ENCODE measurements around the gene COL4A2. TPM values are rescaled to one million over a fixed set of nuclear protein-coding genes. Genes with fewer than 3 reads are reported as not detected.
A peak's percentile ranks its signal among the peaks of the same experiment; 100 is the strongest.

COL4A2 gene
- total RNA-seq, 1 donor from 2014 or later, result 1,414 TPM

- Mint-ChIP-seq H3K9me3 (ENCODE audit: unreplicated experiment) (no peaks in the 10 kb centered on the region), H3K4me3 (ENCODE audit: unreplicated experiment) (peak overlapping the region; percentile 29), H3K4me1 (ENCODE audit: low read depth, unreplicated experiment) (peaks cover 89% of the 10 kb centered on the region), H3K27me3 (ENCODE audit: low read depth, unreplicated experiment) (no peaks in the 10 kb centered on the region), H3K36me3 (ENCODE audit: low read depth, unreplicated experiment) (peaks cover 46% of the 10 kb centered on the region), H3K27ac (ENCODE audit: unreplicated experiment) (peak overlapping the region; percentile 76)
- peak overlapping the region; percentile 84 for H3K9ac ChIP-seq (ENCODE audit: low read length)
- H3K9me3 ChIP-seq (ENCODE audit: insufficient read depth, low read depth, low read length), result no peaks in the 10 kb centered on the region
- no peaks in the 10 kb centered on the region for H4K20me1 ChIP-seq (ENCODE audit: insufficient read depth, low read length)
- H3K27me3 ChIP-seq (ENCODE audit: insufficient read depth, low read length), result no peaks in the 10 kb centered on the region
- TF ChIP-seq, protein P1, sequence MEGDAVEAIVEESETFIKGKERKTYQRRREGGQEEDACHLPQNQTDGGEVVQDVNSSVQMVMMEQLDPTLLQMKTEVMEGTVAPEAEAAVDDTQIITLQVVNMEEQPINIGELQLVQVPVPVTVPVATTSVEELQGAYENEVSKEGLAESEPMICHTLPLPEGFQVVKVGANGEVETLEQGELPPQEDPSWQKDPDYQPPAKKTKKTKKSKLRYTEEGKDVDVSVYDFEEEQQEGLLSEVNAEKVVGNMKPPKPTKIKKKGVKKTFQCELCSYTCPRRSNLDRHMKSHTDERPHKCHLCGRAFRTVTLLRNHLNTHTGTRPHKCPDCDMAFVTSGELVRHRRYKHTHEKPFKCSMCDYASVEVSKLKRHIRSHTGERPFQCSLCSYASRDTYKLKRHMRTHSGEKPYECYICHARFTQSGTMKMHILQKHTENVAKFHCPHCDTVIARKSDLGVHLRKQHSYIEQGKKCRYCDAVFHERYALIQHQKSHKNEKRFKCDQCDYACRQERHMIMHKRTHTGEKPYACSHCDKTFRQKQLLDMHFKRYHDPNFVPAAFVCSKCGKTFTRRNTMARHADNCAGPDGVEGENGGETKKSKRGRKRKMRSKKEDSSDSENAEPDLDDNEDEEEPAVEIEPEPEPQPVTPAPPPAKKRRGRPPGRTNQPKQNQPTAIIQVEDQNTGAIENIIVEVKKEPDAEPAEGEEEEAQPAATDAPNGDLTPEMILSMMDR (IDR thresholded peaks at IDR 0.05; ENCODE audit: insufficient read depth, low read depth, low read length), result no peak
- TF ChIP-seq EZH2 (IDR thresholded peaks at IDR 0.05; ENCODE audit: insufficient read depth, low read length), result no peak
- peak overlapping the region; percentile 14 for H3K4me3 ChIP-seq (ENCODE audit: insufficient read depth, low read depth, low read length)
- H3K4me1 ChIP-seq (ENCODE audit: insufficient read depth, low read length), result peaks cover 93% of the 10 kb centered on the region
- FAIRE-seq (no peak), DNase-seq (ENCODE audit: low read depth) (no peak)
- peak overlapping the region; percentile 92 for H3K27ac ChIP-seq (ENCODE audit: low read depth, low read length)
- H3K4me2 ChIP-seq (ENCODE audit: low read length), result peak overlapping the region; percentile 77
- H3K36me3 ChIP-seq (ENCODE audit: insufficient read depth, low read length), result peaks cover 27% of the 10 kb centered on the region
- H3K79me2 ChIP-seq (ENCODE audit: insufficient read depth, low read length), result peaks cover 89% of the 10 kb centered on the region
- H2AFZ ChIP-seq (ENCODE audit: low read depth, low read length), result no peak overlapping the region
These were observed 22.2 kb downstream of the COL4A2 start for GRCh38 chr13:110329258-110329657.

GRCh38 chr13:110329798-110330461 is 22.8 kb downstream of the COL4A2 start:
- Histone ChIP-seq H4K20me1 (ENCODE audit: insufficient read depth, low read length) (no peaks in the 10 kb centered on the region), H3K79me2 (ENCODE audit: insufficient read depth, low read length) (peaks cover 85% of the 10 kb centered on the region), H3K9me3 (ENCODE audit: insufficient read depth, low read depth, low read length) (no peaks in the 10 kb centered on the region), H2AFZ (ENCODE audit: low read depth, low read length) (no peak overlapping the region), H3K4me2 (ENCODE audit: low read length) (peak overlapping the region; percentile 77), H3K27me3 (ENCODE audit: insufficient read depth, low read length) (no peaks in the 10 kb centered on the region), H3K27ac (ENCODE audit: low read depth, low read length) (peak overlapping the region; percentile 92), H3K36me3 (ENCODE audit: insufficient read depth, low read length) (peaks cover 23% of the 10 kb centered on the region), H3K4me1 (ENCODE audit: insufficient read depth, low read length) (peaks cover 96% of the 10 kb centered on the region), H3K4me3 (ENCODE audit: insufficient read depth, low read depth, low read length) (peak overlapping the region; percentile 24), H3K9ac (ENCODE audit: low read length) (peak overlapping the region; percentile 84)
- Mint-ChIP-seq H3K27me3 (ENCODE audit: low read depth, unreplicated experiment) (no peaks in the 10 kb centered on the region), H3K4me3 (ENCODE audit: unreplicated experiment) (peak overlapping the region; percentile 48), H3K9me3 (ENCODE audit: unreplicated experiment) (no peaks in the 10 kb centered on the region), H3K27ac (ENCODE audit: unreplicated experiment) (peak overlapping the region; percentile 76), H3K36me3 (ENCODE audit: low read depth, unreplicated experiment) (peaks cover 48% of the 10 kb centered on the region), H3K4me1 (ENCODE audit: low read depth, unreplicated experiment) (peaks cover 89% of the 10 kb centered on the region)
- DNase-seq (ENCODE audit: low read depth) (peak; percentile 91), FAIRE-seq (peak; percentile 32)
- no peak for TF ChIP-seq EZH2 (IDR thresholded peaks at IDR 0.05; ENCODE audit: insufficient read depth, low read length)
- TF ChIP-seq, protein P1 (IDR thresholded peaks at IDR 0.05; ENCODE audit: insufficient read depth, low read depth, low read length), result no peak

GRCh38 chr13:110330491-110331011 is 23.5 kb downstream of the COL4A2 start:
- H3K79me2 ChIP-seq (ENCODE audit: insufficient read depth, low read length), result peaks cover 82% of the 10 kb centered on the region
- H3K27me3 ChIP-seq (ENCODE audit: insufficient read depth, low read length), result no peaks in the 10 kb centered on the region
- peak overlapping the region; percentile 84 for H3K9ac ChIP-seq (ENCODE audit: low read length)
- peaks cover 19% of the 10 kb centered on the region for H3K36me3 ChIP-seq (ENCODE audit: insufficient read depth, low read length)
- no peak overlapping the region for H2AFZ ChIP-seq (ENCODE audit: low read depth, low read length)
- H3K4me1 Mint-ChIP-seq (ENCODE audit: low read depth, unreplicated experiment), result peaks cover 89% of the 10 kb centered on the region
- H3K9me3 ChIP-seq (ENCODE audit: insufficient read depth, low read depth, low read length), result no peaks in the 10 kb centered on the region
- peak overlapping the region; percentile 24 for H3K4me3 ChIP-seq (ENCODE audit: insufficient read depth, low read depth, low read length)
- H3K27ac Mint-ChIP-seq (ENCODE audit: unreplicated experiment), result peak overlapping the region; percentile 76
- peak overlapping the region; percentile 92 for H3K27ac ChIP-seq (ENCODE audit: low read depth, low read length)
- DNase-seq (ENCODE audit: low read depth) (peak; percentile 81), FAIRE-seq (peak; percentile 20)
- peaks cover 45% of the 10 kb centered on the region for H3K36me3 Mint-ChIP-seq (ENCODE audit: low read depth, unreplicated experiment)
- H4K20me1 ChIP-seq (ENCODE audit: insufficient read depth, low read length), result no peaks in the 10 kb centered on the region
- H3K4me2 ChIP-seq (ENCODE audit: low read length), result peak overlapping the region; percentile 77
- TF ChIP-seq, protein P1 (IDR thresholded peaks at IDR 0.05; ENCODE audit: insufficient read depth, low read depth, low read length), result no peak
- no peak for TF ChIP-seq EZH2 (IDR thresholded peaks at IDR 0.05; ENCODE audit: insufficient read depth, low read length)
- H3K4me1 ChIP-seq (ENCODE audit: insufficient read depth, low read length), result peaks cover 95% of the 10 kb centered on the region
- no peaks in the 10 kb centered on the region for H3K9me3 Mint-ChIP-seq (ENCODE audit: unreplicated experiment)
- peak overlapping the region; percentile 48 for H3K4me3 Mint-ChIP-seq (ENCODE audit: unreplicated experiment)
- H3K27me3 Mint-ChIP-seq (ENCODE audit: low read depth, unreplicated experiment), result no peaks in the 10 kb centered on the region

All from astrocyte (in vitro differentiated cells and primary cell).